ENCODE data around the gene CSAD. TPM values are rescaled to one million over a fixed set of nuclear protein-coding genes. Genes with fewer than 3 reads are reported as not detected.
"Not testable (repeated sequence)": the region's sequence is repeated elsewhere in the genome, so short reads cannot be mapped to it uniquely, and the experiment has no call there.

CSAD gene
- total RNA-seq, 2 donors from 2014 or later, result 16.8 to 19.7 TPM

DNA sequence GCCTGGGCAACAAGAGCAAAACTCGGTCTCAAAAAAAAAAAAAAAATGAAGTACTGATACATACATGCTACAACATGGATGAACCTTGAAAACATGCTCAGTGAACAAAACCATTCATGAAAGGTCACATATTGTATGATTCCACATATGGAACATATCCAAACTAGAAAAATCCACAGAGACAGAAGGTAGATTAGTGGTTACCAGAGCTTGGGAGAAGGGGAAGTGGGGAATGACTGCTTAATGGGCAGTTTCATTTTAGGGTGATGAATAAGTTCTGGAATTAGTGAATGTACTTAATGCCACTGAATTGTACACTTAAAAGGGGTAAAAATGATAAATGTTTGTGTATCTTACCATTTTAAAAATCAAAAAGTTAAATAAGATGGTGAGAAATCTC lies 23.6 kb upstream of the CSAD start:
- intact Hi-C loops (cut with DNase I), result no loop called here
- DNase-seq (no peak), ATAC-seq (no peak)

DNA sequence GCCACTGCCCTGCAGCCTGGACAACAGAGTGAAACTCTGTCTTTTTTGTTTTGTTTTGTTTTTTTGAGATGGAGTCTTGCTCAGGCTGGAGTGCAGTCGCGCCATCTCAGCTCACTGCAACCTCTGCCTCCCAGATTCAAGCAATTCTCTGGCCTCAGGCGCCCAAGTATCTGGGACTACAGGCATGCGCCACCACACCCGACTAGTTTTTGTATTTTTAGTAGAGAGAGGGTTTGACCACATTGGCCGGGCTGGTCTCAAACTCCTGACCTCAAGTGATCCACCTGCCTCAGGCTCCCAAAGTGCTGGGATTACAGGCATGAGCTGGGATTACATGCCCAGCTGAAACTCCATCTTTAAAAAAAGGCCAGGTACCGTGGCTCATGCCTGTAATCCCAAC lies 21.6 kb upstream of the CSAD start:
- intact Hi-C loops (cut with DNase I); ATAC-seq; DNase-seq: not testable (repeated sequence)

GRCh38 chr12:53201639-53202038 lies 20.9 kb upstream of the CSAD start:
- no peak for DNase-seq
- no peak for ATAC-seq
- intact Hi-C loops (cut with DNase I), result no loop called here

DNA sequence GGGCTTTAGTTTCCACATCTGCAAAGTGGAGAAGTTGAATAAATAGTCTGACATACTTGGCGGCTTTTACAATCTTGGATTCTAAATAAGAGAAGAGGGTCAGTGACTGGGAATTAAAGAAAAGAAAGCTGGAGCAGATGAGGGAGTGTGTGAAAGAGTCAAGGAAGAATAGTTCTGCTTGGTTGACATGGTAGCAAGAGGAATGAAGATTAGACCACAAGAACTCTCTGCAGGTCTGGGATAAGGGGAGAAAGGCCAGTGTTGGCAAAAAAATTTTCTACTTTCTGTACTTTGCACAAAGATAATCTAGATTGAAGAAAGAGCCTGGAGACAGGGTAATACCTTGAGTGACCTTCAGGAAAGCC lies 20.4 kb upstream of the CSAD start:
- intact Hi-C loops (cut with DNase I), result no loop called here
- ATAC-seq (no peak), DNase-seq (no peak)

DNA sequence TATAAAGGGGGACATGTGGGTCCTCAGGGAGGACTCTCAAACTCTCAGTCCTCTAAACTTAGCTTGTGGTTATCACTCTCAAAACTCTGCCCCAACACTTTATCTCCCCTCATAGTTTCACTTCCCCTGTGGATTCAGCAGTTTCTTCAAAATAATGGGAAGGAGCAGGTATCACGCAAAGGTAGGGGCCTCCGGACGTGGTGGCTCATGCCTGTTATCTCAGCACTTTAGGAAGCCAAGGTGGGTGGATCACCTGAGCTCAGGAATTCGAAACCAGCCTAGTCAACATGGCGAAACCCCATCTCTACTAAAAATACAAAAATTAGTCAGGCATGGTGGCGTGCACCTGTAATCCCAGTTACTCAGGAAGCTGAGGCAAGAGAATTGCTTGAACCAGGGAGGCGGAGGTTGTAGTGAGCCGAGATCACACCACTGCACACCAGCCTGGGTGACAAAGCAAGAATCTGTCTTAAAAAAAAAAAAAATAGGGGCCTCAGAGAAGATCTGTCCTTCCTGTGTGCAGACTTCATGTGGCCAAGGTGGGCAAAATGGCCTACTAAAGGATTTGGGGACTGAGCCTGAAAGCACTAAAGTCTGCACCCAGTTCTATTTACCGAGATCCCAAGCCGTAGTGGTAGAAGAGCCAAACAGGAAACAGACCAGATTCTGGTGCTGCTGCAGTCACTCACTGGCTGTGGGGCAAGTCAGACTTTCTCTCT lies 19.9 kb upstream of the CSAD start:
- ATAC-seq (no peak), DNase-seq (no peak)
- intact Hi-C loops (cut with DNase I), result no loop called here

GRCh38 chr12:53200107-53200457 lies 19.4 kb upstream of the CSAD start:
- intact Hi-C loops (cut with DNase I), result no loop called here
- DNase-seq (no peak), ATAC-seq (no peak)

- ATAC-seq (no peak), DNase-seq (no peak)
- intact Hi-C loops (cut with DNase I), result loop anchor here (5.0 kb wide), 2 partner anchors 42 to 132 kb away; no protein-coding TSS in a partner anchor
Observed at GRCh38 chr12:53199700-53200099, 19.0 kb upstream of the CSAD start.

DNA sequence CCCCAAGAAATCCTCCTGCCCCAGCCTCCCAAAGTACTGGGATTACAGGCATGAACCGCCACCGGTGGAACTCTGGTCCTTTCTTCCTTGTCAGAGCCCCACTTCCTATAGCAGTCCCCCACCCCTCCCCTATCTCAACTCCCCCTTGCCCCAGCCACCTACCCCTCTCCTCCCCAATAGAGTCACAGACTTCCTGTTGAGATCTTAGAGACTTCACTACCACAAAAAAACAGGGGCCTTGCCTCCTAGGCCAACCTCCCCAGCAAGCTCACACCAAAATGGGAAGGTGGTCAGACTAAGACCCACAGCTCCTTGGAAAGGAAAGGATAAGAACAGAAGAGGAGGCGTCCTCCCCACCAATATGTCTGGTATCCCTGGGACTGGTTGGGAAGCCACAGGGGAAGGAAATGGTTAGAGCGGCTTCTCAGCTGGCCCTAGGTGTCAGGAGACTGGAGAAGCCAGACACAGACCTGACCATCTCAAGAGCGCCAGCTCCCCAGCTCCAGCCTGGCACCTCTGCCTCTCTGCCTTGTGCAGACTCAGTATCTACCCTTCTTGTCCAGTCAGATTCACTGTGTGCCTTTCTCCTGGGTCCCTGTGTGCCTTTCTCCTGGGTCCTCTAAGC lies 17.9 kb upstream of the CSAD start:
- no peak for DNase-seq

DNA sequence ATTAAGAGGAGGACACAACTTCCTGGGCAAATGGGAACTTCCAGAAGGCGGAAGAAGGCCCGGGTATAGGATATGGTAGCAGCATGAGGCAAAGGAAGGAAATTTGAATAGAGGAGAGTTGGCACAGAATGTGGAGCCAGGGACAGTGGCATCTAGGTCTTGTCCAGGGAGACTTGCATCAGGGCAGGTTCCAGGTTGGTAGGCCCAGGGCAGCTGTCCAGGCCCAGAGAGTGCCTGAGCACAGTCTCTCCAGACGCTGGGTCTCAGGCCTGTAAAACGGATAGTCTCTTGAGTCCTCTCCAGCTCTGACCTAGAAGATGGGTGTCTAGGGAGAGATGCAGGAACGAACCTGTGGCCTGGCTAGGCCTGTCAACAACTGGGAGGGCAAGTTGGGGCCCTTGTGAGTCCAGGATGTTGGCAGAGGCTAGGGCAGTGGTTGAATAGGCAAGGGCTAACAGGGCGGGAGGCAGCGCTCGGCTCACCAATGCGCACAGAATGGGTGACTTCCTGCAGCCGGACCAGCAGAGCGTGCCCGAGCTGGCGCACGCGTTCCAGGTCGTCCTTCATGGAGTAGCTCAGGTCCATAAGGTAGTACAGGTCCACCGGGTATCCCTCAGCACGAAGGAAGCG lies 16.4 kb upstream of the CSAD start:
- intact Hi-C loops (cut with DNase I), result loop anchor here (2.0 to 5.0 kb wide), 3 partner anchors 38 to 130 kb away; no protein-coding TSS in a partner anchor
- DNase-seq (no peak), ATAC-seq (peak in 1 of 2 donors; percentile 9)

More for the DNA sequence above, 17.9 kb upstream of the CSAD start:
- no peak for ATAC-seq
- intact Hi-C loops (cut with DNase I), result loop anchor here (5.0 kb wide), 2 partner anchors 41 to 131 kb away; no protein-coding TSS in a partner anchor

- DNase-seq, result no peak
- no peak for ATAC-seq
- intact Hi-C loops (cut with DNase I), result loop anchor here (2.0 to 5.0 kb wide), 3 partner anchors 38 to 129 kb away; no protein-coding TSS in a partner anchor
Observed at GRCh38 chr12:53196486-53196885, 15.8 kb upstream of the CSAD start.

GRCh38 chr12:53195516-53196420 lies 15.0 kb upstream of the CSAD start:
- intact Hi-C loops (cut with DNase I), result loop anchor here (2.0 to 5.0 kb wide), 3 partner anchors 37 to 128 kb away; no protein-coding TSS in a partner anchor
- DNase-seq (no peak), ATAC-seq (no peak)

GRCh38 chr12:53194973-53195372 lies 14.2 kb upstream of the CSAD start:
- DNase-seq (no peak), ATAC-seq (no peak)
- intact Hi-C loops (cut with DNase I), result loop anchor here (5.0 kb wide), 2 partner anchors 38 to 128 kb away; no protein-coding TSS in a partner anchor

- no peak for ATAC-seq
- no peak for DNase-seq
- intact Hi-C loops (cut with DNase I), result loop anchor here in 1 of 2 donors (5.0 kb wide), 1 partner anchor 127 kb away; no protein-coding TSS in a partner anchor
Observed at GRCh38 chr12:53193985-53194716, 13.4 kb upstream of the CSAD start.

DNA sequence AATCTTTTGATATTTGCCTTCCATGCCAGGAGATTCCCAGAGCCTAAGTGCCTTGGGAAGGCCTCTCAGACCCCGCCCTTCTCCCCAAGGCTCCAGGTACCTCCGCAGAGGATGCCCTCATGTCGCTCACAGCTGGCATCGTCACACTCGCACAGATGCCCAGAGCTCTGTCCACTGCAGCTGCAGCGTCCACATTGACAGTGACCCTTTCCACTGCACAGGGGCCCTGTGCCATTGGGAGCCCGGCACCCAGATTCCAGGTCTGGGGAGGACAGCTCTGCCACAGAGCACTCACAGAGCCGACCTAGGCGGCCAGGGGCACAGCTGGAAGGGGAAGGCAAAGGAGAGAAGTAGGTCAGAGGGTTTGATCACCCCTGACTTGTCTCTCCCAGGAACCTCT lies 12.3 kb upstream of the CSAD start:
- no peak for DNase-seq
- ATAC-seq, result no peak
- intact Hi-C loops (cut with DNase I), result loop anchor here in 1 of 2 donors (5.0 kb wide), 1 partner anchor 126 kb away; no protein-coding TSS in a partner anchor

DNA sequence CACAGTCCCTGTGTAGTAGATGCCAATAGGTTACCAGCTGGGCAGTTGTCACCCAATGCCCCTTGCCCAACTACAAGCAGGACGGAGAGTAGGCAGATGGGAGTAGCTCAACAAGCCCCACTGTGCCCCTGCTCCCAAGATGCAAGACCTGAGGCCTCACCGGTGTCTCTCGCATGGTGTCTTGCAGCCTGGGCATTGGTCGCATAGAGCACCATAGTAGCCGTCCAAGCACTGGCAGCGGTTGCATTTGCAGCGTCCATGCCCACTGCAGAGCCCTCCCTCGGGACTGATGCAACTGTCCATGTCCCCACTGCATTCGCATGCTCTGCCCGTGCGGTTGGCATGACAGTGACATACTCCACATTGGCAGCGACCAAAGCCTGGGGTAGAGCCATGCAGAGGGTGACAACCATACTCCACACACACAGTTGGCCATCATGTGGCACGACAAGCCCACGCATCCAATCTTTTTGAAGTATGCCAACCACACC lies 11.9 kb upstream of the CSAD start:
- intact Hi-C loops (cut with DNase I), result loop anchor here in 1 of 2 donors (5.0 kb wide), 1 partner anchor 125 kb away; no protein-coding TSS in a partner anchor
- DNase-seq, result no peak
- ATAC-seq, result no peak

- DNase-seq, result no peak
- ATAC-seq, result no peak
- intact Hi-C loops (cut with DNase I), result loop anchor here in 1 of 2 donors (5.0 kb wide), 1 partner anchor 125 kb away; no protein-coding TSS in a partner anchor
Observed at GRCh38 chr12:53191885-53192530, 11.3 kb upstream of the CSAD start.

- DNase-seq (no peak), ATAC-seq (no peak)
- intact Hi-C loops (cut with DNase I), result loop anchor here in 1 of 2 donors (5.0 kb wide), 1 partner anchor 124 kb away; no protein-coding TSS in a partner anchor
Observed at GRCh38 chr12:53191096-53191884, 10.6 kb upstream of the CSAD start.
